Frontal cortex (tissue), 4 donors: ENCODE measurements around the gene TM9SF3. TPM values are rescaled to one million over a fixed set of nuclear protein-coding genes. Genes with fewer than 3 reads are reported as not detected.
"Not testable (repeated sequence)": the region's sequence is repeated elsewhere in the genome, so short reads cannot be mapped to it uniquely, and the experiment has no call there.

Experiments used
- DNase-seq, 2 donors: peaks; one replicate each; pipeline ENCODE4 v3.0.0; 2012; ENCODE audit warnings: low spot score in 2 of 2
- FAIRE-seq: peaks from 2 replicates; lab custom pipeline; 2012; peaks lifted over from hg19 to GRCh38; lab: Jason Lieb, UNC
- total RNA-seq: library from RNA; depleted of rRNA; stranded (reverse); fragments of >200 nt; gene quantifications from one replicate; pipeline ENCODE4 v1.2.3, GENCODE V29; 2014
- donor health status: control.
- donor health status: control.
- donor health status: control.

The TM9SF3 gene
- total RNA-seq, 1 donor from 2014 or later, result 130 TPM

DNA sequence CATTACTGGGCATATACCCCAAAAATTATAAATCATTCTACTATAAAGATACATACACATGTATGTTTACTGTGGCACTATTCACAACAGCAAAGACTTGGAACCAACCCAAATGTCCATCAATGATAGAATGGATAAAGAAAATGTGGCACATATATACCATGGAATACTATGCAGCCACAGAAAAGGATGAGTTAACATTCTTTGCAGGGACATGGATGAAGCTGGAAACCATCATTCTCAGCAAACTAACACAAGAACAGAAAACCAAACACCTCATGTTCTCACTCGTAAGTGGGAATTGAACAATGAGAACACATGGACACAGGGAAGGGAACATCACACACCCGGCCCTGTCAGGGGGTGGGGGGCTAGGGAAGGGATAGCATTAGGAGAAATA, 12.2 kb downstream of the TM9SF3 start:
- DNase-seq, FAIRE-seq: not testable (repeated sequence)

DNA sequence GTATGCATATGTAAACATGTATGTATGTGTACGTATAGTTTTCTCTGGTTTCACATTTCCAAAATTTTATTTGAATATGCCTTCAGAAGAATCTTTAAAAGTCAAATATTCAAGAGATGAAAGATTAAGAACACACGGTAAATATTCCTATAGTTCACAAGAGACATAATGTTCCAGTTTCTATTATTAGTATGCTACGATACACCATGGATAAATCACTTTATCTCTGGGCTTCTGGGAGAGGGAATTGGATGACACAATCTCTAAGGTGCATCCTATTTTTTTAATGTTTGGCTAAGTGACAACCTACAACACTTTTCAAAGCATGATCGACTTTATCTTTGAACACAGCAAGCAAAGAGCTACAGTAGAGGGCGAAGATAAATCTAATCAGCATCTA, 13.8 kb downstream of the TM9SF3 start:
- no peak for FAIRE-seq
- no peak for DNase-seq

DNA sequence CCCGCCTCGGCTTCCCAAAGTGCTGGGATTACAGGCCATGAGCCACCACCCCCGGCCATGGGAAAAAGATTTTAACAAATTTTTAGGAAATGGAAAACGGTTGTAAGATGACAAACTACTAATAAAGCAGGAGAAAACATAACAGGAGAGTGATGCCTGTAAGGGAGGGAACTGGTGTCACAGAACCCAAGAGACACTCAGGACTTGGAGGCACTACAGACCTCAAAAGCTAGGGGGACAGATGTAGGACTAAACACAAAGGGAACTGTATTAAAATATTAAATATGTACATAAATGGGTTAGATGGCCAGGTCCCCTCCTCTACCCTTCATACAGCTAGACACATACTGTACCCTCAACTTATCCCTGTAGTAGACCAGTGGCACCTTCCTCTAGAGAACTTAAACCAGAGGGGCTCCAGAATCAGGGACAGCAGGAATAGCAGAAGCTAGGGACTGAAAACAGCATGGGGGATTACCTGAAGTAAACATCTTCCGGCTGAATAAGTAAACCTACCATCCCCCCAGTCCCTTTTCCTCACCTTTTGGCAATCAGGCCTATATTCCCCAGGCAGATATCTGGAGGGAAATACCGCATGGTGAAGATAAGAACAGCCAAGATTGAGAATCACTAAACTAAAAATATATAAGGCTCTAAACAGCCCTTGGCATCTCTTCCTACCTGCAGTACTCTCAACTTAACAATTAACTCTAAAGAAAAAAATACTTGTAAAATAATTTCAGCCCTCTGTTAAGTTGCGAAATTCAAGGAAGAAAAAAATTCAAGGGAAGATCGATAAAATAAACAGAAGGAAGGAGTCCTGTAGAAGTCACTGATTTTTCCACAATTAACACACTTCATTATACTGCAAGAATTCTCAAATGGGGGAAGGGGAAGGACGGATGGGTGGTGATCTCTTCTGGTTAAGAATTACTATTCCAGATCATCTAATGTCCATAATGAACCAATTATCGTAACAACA, 15.5 kb downstream of the TM9SF3 start:
- DNase-seq (no peak), FAIRE-seq (no peak)

DNA sequence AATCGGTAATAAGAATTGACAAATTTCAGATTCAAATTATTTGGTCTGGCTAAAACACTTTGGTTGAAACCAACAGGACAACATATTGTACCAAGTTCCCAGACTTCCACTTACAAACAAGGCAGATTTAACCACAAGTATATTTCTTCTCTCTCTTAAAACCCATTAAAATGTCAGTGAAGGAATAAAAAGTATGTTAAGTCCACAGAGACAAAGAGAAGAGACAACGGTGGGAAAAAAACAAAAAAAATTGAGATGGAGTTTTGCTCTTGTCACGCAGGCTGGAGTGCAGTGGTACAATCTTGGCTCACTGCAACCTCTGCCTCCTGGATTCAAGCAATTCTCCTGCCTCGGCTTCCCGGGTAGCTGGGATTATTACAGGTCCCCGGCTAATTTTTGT, 16.3 kb downstream of the TM9SF3 start:
- DNase-seq (no peak), FAIRE-seq (no peak)

DNA sequence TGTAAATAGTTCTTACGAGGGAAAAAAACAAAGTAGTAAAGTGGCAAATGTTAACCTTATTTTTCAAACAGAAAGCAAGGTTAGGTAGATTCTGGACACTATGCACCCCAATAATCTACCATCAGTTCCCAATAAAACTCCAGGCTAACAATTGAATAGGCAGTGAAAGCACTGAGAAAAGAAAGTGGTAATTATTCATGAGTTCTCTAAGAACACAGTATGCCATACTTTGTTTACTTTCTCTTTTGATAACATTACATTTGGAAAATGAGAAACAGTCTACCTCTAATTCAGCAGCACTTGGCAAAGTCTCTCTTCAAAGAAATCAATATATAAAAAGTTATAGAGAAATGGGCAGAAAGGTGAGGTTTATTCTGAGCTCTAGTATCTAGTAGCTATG, 18.4 kb downstream of the TM9SF3 start:
- DNase-seq (no peak), FAIRE-seq (no peak)

DNA sequence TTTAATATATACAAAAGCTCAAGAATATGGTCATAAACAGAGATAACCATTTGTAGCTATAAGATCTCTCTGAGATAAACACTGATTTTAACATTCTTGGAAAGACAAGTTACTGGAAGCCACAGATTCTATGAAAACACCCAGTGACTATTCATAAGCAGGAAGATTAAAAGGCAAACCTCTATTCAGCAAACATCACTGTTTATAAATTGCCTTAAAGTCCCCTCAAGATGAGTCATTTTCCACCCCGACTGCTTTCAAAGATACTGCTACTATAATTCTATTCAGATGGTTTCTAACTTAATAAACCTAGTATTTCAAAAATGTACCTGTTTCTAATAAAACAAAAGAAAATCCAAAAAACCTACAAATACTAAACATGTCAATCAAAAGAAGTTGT, 21.0 kb downstream of the TM9SF3 start:
- FAIRE-seq (peak; percentile 17), DNase-seq (peak in 1 of 2 donors; percentile 25)

DNA sequence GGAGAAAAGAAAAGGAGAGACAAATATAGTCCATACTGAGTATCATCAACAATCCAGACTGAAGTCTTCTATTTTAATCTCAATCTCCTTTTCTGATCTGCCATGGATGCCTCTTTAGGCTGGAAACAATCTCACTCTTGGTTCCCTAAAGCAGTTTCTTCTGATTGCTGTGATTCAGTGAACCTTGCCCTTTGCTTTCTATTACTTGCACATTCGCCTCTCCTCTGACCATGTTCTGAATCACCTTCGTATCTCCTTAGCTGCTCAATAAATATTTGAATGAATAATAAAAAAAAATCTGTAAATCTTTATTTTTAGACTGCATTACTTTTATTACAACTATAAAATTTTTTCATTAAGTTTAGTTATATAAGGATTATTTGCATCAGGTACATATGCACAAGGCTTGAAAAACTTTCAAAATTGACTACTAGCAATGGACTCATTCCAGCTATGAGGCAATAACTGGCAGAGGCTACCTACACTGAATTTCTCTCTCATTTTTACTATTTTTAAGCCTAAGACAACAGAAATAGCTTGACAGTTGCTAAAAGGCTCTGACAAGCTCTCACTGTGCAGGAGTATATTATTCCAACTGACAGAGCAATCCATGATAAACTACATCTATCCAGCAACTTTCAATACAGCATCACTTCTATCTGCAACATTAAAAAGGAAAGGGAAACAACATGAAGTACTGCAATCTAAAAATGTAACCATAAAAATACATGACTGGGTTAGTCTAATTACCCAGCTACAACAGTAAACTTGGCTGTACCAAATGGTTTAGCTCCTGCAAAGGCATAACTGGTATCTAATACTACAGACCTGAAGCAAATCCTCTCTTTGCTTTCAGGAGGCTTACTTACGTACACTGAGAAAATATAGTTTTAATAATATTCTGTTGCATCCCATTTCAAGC, 25.6 kb downstream of the TM9SF3 start:
- FAIRE-seq (no peak), DNase-seq (no peak)

DNA sequence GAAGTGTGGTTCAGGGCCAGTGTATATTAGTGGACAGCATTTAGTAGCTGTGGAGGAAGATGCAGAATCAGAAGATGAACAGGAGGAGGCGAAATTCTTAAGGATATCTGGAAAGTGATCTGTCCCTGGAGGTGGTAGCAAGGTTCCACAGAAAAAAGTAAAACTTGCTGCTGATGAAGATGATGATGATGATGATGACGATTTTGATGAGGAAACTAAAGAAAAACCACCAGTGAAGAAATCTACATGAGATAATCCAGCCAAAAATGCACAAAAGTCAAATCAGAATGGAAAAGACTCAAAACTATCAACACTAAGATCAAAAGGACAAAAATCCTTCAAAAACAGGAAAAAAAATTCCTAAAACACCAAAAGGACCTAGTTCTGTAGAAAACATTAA, 26.3 kb downstream of the TM9SF3 start:
- FAIRE-seq, result no peak
- no peak for DNase-seq

DNA sequence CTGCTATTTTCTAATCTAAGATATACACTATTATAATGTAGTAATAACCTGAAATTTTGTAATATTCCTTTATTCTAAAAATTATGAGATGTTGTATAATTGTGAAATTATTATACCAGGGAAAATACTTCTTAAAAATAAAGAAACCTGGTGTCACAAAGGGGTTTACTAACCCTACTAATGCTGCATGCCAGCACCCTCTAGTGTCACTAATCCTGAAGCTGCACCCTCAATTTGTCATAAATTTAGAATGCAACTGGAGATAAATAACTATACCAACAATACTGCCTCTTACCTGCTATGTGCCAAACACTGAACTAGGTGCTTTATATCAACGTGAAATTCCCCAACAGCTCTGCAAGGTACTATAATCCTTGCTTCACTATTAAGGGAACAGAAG, 30.8 kb downstream of the TM9SF3 start:
- DNase-seq (no peak), FAIRE-seq (peak; percentile 91)

DNA sequence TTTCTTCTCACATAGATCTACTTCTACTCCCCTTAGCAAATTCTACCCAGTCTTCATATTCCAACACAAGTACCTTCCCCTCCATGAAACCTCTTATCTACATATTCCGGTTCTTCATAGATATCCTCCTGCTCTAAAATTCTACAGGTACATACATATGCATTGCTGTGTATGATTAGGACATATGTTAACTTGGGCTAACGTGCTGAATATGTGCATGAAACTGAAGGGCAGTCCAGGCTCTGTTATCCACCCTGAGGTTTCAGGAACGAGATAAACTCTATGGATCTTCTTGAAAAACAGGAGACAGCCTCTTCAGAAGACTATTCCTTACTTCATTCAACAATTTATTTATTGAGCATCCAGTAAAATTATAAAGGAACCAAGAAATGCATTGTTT, 31.5 kb downstream of the TM9SF3 start:
- FAIRE-seq (no peak), DNase-seq (no peak)

DNA sequence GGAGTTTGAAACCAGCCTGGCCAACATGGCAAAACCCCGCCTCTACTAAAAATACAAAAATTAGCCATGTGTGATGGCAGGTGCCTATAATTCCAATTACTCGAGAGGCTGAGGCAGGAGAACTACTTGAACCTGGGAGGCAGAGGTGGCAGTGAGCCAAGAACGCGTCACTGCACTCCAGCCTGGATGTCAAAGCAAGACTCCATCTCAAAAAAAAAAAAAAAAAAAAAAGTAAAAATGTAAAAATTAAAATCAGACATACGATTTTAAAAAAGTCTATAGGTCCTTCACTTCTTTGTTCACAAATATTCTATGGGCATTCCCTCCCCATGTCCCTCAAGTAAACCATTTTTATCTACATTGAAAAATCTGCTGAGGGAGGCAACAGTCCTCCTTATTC, 38.2 kb downstream of the TM9SF3 start:
- no peak for DNase-seq

DNA sequence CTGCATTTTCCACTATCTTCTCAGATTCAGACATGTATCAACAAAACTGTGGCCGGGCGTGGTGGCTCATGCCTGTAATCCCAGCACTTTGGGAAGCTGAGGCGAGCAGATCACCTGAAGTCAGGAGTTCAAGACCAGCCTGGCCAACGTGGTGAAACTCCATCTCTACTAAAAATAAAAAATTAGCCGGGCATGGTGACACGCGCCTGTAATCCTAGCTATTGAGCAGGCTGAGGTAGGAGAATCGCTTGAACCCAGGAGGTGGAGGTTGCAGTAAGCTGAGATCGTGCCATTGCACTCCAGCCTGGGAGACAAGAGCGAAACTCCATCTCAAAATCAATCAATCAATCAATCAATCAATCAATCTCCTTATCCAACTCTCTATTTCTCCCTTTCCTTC, 41.3 kb downstream of the TM9SF3 start:
- DNase-seq, FAIRE-seq: not testable (repeated sequence)

More for the DNA sequence above, 38.2 kb downstream of the TM9SF3 start:
- FAIRE-seq, result no peak

DNA sequence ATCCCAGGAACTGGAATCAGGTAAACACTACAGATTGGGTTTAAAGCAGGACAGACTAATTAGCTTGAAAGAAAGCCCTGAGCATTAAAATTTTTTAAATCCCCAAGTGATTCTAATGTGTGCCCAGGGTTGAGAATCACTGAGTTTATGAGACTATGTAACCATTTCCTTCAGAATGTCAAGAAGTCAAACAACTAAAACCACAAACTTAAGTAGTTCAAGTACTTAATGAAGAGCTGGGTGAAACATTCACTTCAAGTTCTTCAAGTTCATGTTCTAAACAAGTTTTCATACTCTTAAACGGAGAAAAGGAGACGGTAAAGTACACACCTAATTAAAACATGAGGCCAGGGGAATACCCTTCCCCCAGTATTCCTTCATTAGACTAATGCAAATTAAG, 44.9 kb downstream of the TM9SF3 start:
- FAIRE-seq (no peak), DNase-seq (no peak)

DNA sequence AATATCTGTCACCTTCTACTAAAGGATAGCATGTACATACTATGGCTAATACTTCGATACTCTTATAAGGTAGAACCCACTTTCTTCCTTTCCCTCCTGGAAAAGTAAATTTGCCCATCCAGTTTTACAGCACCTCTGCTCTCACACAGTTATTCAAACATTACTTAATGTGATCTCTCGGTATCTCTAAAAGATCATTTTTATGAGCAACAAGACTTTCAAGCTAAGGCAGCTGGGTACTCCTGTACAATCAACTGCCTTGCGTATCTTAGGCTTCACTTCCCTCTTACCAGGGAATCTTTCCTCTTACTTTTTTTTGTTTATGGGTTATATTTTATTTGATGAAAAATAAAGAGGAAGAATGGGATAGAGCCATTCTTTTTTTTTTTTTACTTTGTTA, 46.6 kb downstream of the TM9SF3 start:
- no peak for DNase-seq
- FAIRE-seq, result no peak

DNA sequence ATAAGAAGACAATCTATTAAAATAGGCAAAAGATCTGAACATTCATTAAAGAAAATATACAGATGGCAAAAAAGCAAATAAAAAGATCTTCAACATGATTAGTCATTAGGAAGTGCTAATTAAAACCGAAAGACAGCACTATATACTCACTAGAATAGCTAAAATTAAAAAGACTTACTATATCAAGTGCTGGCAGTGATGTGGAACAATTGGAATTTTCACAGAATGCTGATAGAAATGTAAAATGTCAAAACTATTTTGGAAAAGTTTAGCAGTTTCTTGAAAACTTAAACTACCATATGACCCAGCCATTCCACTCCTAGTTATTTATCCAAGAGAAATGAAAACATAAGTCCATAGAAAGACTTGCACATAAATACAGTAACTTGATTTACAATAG, 48.1 kb downstream of the TM9SF3 start:
- DNase-seq, result no peak
- no peak for FAIRE-seq

DNA sequence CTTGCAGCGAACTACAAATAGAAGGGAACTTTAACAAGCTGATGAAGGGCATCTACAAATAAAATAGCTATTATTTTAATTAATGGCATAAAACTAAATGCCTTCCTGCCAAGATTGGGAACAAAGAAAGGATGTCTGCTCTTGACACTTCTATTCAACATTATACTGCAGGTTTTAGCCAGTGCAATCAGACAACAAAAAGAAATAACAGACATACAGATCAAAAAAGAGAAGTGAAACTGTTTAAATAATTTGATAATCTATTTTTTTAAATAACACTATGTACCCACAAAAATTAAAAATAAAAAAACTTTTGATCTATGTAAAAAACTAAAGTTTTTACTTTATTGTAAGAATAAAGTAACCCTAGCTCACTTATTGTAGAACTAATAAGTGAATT, 50.7 kb downstream of the TM9SF3 start:
- peak; percentile 52 for FAIRE-seq
- DNase-seq, result no peak

DNA sequence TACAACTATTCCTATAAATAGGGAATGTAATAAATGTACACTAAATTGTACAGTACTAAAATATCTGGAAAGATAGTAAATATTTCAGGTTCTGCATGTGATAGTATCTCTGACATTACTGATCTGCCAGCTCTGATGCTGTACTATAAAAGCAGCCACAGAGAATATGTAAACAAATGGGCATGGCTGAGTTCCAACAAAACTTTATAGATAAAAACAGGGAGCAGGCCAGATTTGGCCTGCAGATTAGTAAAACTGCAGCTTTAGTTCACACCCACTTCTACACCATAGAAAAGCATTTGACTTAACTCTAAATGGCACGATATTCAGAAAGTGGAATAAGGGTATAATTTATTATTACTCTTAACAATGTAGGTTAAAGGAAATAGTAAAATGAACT, 54.3 kb downstream of the TM9SF3 start:
- DNase-seq (no peak), FAIRE-seq (no peak)

DNA sequence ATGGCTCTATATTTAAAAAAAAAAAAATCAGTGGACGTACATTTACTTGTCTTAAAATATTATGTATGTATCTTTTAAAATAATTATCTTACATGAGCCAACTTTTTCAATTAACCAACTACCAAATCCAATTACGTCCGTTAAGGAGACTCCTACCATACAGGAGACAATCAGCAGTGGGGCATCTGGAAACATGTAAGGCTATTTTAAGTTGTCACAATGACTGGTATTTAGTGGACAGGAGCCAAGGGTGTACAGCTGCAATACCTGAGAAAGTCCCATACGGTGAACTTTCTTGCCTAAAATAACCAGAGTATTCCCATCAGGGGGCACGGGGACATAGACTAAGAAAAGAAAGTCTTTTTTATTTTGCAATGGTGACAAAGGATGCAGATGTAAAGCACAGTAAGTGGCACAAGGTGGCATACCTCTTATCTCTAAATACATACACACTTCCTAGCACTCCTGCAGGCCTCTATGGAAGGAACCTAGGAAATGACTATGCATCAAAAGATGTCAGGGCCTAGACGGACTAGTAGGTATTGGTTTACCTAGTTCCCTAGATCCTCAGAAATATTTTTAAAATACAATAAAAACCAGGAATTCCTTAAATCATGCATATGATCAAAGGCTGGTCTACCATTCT, 57.1 kb downstream of the TM9SF3 start:
- DNase-seq (no peak), FAIRE-seq (no peak)

DNA sequence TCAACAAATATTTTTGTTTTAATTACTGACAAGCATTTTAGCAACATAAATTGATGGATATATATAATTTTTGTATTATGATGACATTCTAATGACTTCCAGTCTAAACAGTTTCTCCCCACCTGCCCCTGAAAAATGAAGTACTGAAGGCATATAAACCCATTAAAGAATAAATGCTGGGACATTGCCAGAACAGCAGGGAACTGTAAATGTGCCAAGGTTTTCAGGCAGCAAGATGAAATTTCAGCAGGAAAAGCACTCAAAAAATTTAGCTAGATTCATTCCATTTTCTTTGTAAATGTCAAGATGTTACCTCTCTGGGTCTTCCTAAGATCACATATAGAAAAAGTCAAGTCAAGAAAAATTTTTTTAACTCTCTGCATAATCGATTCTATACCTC, 62.1 kb downstream of the TM9SF3 start:
- FAIRE-seq, result no peak

DNA sequence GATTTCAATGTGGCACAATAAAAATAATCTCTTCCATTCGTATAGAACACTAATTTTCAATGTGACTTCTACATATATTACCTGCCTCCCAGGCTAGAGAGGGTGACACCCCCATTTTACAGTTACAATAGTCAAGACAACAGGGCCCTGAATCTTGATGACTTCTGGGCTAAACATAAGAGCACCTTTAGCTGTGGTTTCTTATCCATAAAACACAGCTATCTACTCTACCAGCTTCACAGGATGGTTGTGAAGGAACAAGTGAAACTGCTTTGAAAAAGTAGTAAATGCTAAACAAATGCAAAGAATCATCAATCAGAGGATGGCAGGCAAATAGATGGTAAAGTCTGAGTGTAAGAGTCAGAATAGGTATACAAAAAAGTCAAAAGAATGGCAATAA, 69.5 kb downstream of the TM9SF3 start:
- FAIRE-seq (no peak), DNase-seq (no peak)

More for the DNA sequence above, 62.1 kb downstream of the TM9SF3 start:
- DNase-seq, result no peak
